ENCODE results near the gene HBEGF. TPM values are rescaled to one million over a fixed set of nuclear protein-coding genes. Genes with fewer than 3 reads are reported as not detected.

Gene HBEGF
- total RNA-seq, 1 donor from 2014 or later = 257 TPM

GRCh38 chr5:140299056-140299455 is 47.3 kb downstream of the HBEGF start:
- FAIRE-seq (no peak), DNase-seq (ENCODE audit: low read depth) (no peak)
- Mint-ChIP-seq H3K27me3 (ENCODE audit: low read depth, unreplicated experiment) (no peaks in the 10 kb centered on the region), H3K36me3 (ENCODE audit: low read depth, unreplicated experiment) (peaks cover 8% of the 10 kb centered on the region), H3K4me1 (ENCODE audit: low read depth, unreplicated experiment) (peaks cover 56% of the 10 kb centered on the region), H3K4me3 (ENCODE audit: unreplicated experiment) (peak overlapping the region; percentile 29), H3K9me3 (ENCODE audit: unreplicated experiment) (no peaks in the 10 kb centered on the region), H3K27ac (ENCODE audit: unreplicated experiment) (peak overlapping the region; percentile 99)
- H3K79me2 ChIP-seq (ENCODE audit: insufficient read depth, low read length) = peaks cover 74% of the 10 kb centered on the region
- H3K4me1 ChIP-seq (ENCODE audit: insufficient read depth, low read length) = peaks cover 71% of the 10 kb centered on the region
- peak overlapping the region; percentile 98 for H3K27ac ChIP-seq (ENCODE audit: low read depth, low read length)
- H4K20me1 ChIP-seq (ENCODE audit: insufficient read depth, low read length) = no peaks in the 10 kb centered on the region
- peak overlapping the region; percentile 78 for H3K9ac ChIP-seq (ENCODE audit: low read length)
- H3K4me3 ChIP-seq (ENCODE audit: insufficient read depth, low read depth, low read length) = no peak overlapping the region
- no peaks in the 10 kb centered on the region for H3K9me3 ChIP-seq (ENCODE audit: insufficient read depth, low read depth, low read length)
- no peak overlapping the region for H2AFZ ChIP-seq (ENCODE audit: low read depth, low read length)
- peak overlapping the region; percentile 68 for H3K4me2 ChIP-seq (ENCODE audit: low read length)
- TF ChIP-seq EZH2 (IDR thresholded peaks at IDR 0.05; ENCODE audit: insufficient read depth, low read length) = no peak
- TF ChIP-seq, protein P1, sequence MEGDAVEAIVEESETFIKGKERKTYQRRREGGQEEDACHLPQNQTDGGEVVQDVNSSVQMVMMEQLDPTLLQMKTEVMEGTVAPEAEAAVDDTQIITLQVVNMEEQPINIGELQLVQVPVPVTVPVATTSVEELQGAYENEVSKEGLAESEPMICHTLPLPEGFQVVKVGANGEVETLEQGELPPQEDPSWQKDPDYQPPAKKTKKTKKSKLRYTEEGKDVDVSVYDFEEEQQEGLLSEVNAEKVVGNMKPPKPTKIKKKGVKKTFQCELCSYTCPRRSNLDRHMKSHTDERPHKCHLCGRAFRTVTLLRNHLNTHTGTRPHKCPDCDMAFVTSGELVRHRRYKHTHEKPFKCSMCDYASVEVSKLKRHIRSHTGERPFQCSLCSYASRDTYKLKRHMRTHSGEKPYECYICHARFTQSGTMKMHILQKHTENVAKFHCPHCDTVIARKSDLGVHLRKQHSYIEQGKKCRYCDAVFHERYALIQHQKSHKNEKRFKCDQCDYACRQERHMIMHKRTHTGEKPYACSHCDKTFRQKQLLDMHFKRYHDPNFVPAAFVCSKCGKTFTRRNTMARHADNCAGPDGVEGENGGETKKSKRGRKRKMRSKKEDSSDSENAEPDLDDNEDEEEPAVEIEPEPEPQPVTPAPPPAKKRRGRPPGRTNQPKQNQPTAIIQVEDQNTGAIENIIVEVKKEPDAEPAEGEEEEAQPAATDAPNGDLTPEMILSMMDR (IDR thresholded peaks at IDR 0.05; ENCODE audit: insufficient read depth, low read depth, low read length) = no peak
- H3K27me3 ChIP-seq (ENCODE audit: insufficient read depth, low read length) = no peaks in the 10 kb centered on the region
- no peaks in the 10 kb centered on the region for H3K36me3 ChIP-seq (ENCODE audit: insufficient read depth, low read length)

DNA sequence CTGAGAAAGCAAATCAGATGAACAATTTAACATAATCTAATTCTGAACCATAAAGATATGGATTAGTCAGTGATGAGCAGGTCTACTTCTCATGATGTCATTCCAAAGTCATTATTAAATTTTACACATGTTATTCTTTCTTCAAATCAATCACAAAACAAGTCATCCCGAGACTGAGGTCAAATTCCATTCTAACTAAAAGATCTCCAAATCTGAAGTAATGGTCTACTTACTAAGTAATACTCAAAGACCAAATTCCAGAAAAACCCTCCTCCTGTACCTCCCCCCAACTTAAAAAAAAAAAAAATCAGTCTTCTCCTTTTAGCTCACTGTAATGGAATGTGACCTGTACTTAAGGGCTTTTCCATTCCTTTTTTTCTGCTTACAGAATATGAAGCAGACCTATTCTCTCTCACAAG is 48.2 kb downstream of the HBEGF start:
- Histone ChIP-seq H3K9ac (ENCODE audit: low read length) (peak overlapping the region; percentile 78), H3K4me2 (ENCODE audit: low read length) (peak overlapping the region; percentile 68), H3K4me1 (ENCODE audit: insufficient read depth, low read length) (peaks cover 75% of the 10 kb centered on the region), H3K36me3 (ENCODE audit: insufficient read depth, low read length) (no peaks in the 10 kb centered on the region), H3K4me3 (ENCODE audit: insufficient read depth, low read depth, low read length) (no peak overlapping the region), H3K27me3 (ENCODE audit: insufficient read depth, low read length) (no peaks in the 10 kb centered on the region), H3K79me2 (ENCODE audit: insufficient read depth, low read length) (peaks cover 83% of the 10 kb centered on the region), H3K27ac (ENCODE audit: low read depth, low read length) (peak overlapping the region; percentile 98), H3K9me3 (ENCODE audit: insufficient read depth, low read depth, low read length) (no peaks in the 10 kb centered on the region), H2AFZ (ENCODE audit: low read depth, low read length) (no peak overlapping the region), H4K20me1 (ENCODE audit: insufficient read depth, low read length) (no peaks in the 10 kb centered on the region)
- FAIRE-seq = peak; percentile 20
- H3K4me3 Mint-ChIP-seq (ENCODE audit: unreplicated experiment) = peak overlapping the region; percentile 67
- peak; percentile 94 for DNase-seq (ENCODE audit: low read depth)
- TF ChIP-seq, protein P1 (IDR thresholded peaks at IDR 0.05; ENCODE audit: insufficient read depth, low read depth, low read length) = no peak
- TF ChIP-seq EZH2 (IDR thresholded peaks at IDR 0.05; ENCODE audit: insufficient read depth, low read length) = no peak
- H3K4me1 Mint-ChIP-seq (ENCODE audit: low read depth, unreplicated experiment) = peaks cover 65% of the 10 kb centered on the region
- peaks cover 8% of the 10 kb centered on the region for H3K36me3 Mint-ChIP-seq (ENCODE audit: low read depth, unreplicated experiment)
- peak overlapping the region; percentile 99 for H3K27ac Mint-ChIP-seq (ENCODE audit: unreplicated experiment)
- no peaks in the 10 kb centered on the region for H3K9me3 Mint-ChIP-seq (ENCODE audit: unreplicated experiment)
- H3K27me3 Mint-ChIP-seq (ENCODE audit: low read depth, unreplicated experiment) = no peaks in the 10 kb centered on the region

DNA sequence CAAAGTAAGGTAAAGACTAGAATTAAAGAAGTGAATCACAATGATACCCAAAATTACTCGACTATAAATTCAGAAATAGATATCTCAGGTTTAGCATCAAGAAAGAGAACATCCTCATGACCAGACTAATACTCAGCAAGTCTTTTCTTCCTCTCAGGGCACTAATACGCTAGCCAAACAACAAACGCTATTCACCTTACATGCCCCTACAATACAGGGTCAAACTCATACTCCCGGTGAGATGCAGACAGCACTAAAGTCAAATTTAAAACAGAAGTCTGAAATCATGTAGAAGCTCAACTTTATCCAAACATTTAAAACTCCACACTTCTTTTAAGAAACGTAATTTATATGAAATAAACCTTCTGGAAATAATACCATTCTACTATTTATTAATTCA is 49.1 kb downstream of the HBEGF start:
- Histone ChIP-seq H3K79me2 (ENCODE audit: insufficient read depth, low read length) (peaks cover 85% of the 10 kb centered on the region), H3K4me3 (ENCODE audit: insufficient read depth, low read depth, low read length) (no peak overlapping the region), H3K27me3 (ENCODE audit: insufficient read depth, low read length) (no peaks in the 10 kb centered on the region), H3K4me1 (ENCODE audit: insufficient read depth, low read length) (peaks cover 83% of the 10 kb centered on the region), H3K9ac (ENCODE audit: low read length) (peak overlapping the region; percentile 78), H3K36me3 (ENCODE audit: insufficient read depth, low read length) (no peaks in the 10 kb centered on the region), H3K4me2 (ENCODE audit: low read length) (peak overlapping the region; percentile 68), H2AFZ (ENCODE audit: low read depth, low read length) (no peak overlapping the region), H3K9me3 (ENCODE audit: insufficient read depth, low read depth, low read length) (no peaks in the 10 kb centered on the region), H3K27ac (ENCODE audit: low read depth, low read length) (peak overlapping the region; percentile 98), H4K20me1 (ENCODE audit: insufficient read depth, low read length) (no peaks in the 10 kb centered on the region)
- Mint-ChIP-seq H3K9me3 (ENCODE audit: unreplicated experiment) (no peaks in the 10 kb centered on the region), H3K27me3 (ENCODE audit: low read depth, unreplicated experiment) (no peaks in the 10 kb centered on the region), H3K4me3 (ENCODE audit: unreplicated experiment) (peak overlapping the region; percentile 67), H3K36me3 (ENCODE audit: low read depth, unreplicated experiment) (peaks cover 10% of the 10 kb centered on the region), H3K27ac (ENCODE audit: unreplicated experiment) (peak overlapping the region; percentile 99), H3K4me1 (ENCODE audit: low read depth, unreplicated experiment) (peaks cover 74% of the 10 kb centered on the region)
- no peak for TF ChIP-seq EZH2 (IDR thresholded peaks at IDR 0.05; ENCODE audit: insufficient read depth, low read length)
- TF ChIP-seq, protein P1 (IDR thresholded peaks at IDR 0.05; ENCODE audit: insufficient read depth, low read depth, low read length) = no peak
- no peak for FAIRE-seq
- DNase-seq (ENCODE audit: low read depth) = no peak

All from astrocyte (in vitro differentiated cells and primary cell).